B cell (primary cell): ENCODE measurements around the gene PLCB1. TPM values are rescaled to one million over a fixed set of nuclear protein-coding genes. Genes with fewer than 3 reads are reported as not detected.

Experiments used
- ATAC-seq: fragments of 200-7000 bp; cut with Tn5 transposase; one replicate; pipeline ENCODE4 v1.10.0; 2021; ENCODE audit warnings: low read depth, mild to moderate bottlenecking, moderate number of reproducible peaks, moderate library complexity
- CTCF ChIA-PET: fragments of 350-600 bp; sonication (Branson Sonifier 250); formaldehyde crosslinking; loops from one replicate; lab custom pipeline; 2021; ENCODE audit warnings: antibody characterized with exemption, inconsistent platforms; lab: Charles Lee
- POLR2A ChIA-PET: fragments of 350-600 bp; sonication (Branson Sonifier 250); formaldehyde crosslinking; loops from one replicate; lab custom pipeline; 2021; ENCODE audit warnings: antibody characterized with exemption; lab: Charles Lee
- DNase-seq: peaks from one replicate; pipeline ENCODE4 v3.0.0; 2013
- H2AFZ ChIP-seq: 2 replicates; pipeline ENCODE4 v1.6.1; 2012; ENCODE audit warnings: mild to moderate bottlenecking, low read depth, low read length; ENCODE audit not compliant: insufficient read depth, poor library complexity, severe bottlenecking
- H3K27ac ChIP-seq, 2 donors: 1 replicate in 1 of 2; 2 replicates in 1 of 2; pipeline ENCODE4 v1.5.1; 2012 to 2013; ENCODE audit warnings: low read length in 2 of 2, mild to moderate bottlenecking in 2 of 2, moderate library complexity in 1 of 2
- H3K27me3 ChIP-seq, 4 experiments: fragments of 200-600 bp in 1 of 4; sonication (generic) in 1 of 4; replicated peaks in 1 of 4; 1 replicate in 2 of 4; 2 replicates in 2 of 4; pipeline versions ENCODE4 v1.6.1 to v1.7.0; 2013 to 2016; ENCODE audit warnings: low read length in 3 of 4, mild to moderate bottlenecking in 2 of 4, mixed read lengths in 1 of 4, moderate library complexity in 1 of 4; ENCODE audit not compliant: insufficient read depth in 4 of 4, control insufficient read depth in 3 of 4; ENCODE audit errors: control extremely low read depth in 1 of 4
- H3K36me3 ChIP-seq, 2 experiments: replicated peaks in 1 of 2; 1 replicate in 1 of 2; 2 replicates in 1 of 2; pipeline versions ENCODE4 v1.6.1 to v1.7.1; 2013; ENCODE audit warnings: low read length in 1 of 2; ENCODE audit not compliant: insufficient read depth in 2 of 2, control insufficient read depth in 1 of 2; ENCODE audit errors: control extremely low read depth in 1 of 2, extremely low read depth in 1 of 2
- H3K4me1 ChIP-seq, 2 donors: fragments of 200-600 bp in 1 of 2; sonication (generic) in 1 of 2; 1 replicate in 1 of 2; 2 replicates in 1 of 2; pipeline versions ENCODE4 v1.5.1 to v1.6.1; 2013 to 2017; ENCODE audit warnings: low read length in 2 of 2; ENCODE audit not compliant: control insufficient read depth in 2 of 2, insufficient read depth in 2 of 2
- H3K4me2 ChIP-seq: replicated peaks from 2 replicates; pipeline ENCODE3; 2012; ENCODE audit warnings: mild to moderate bottlenecking, low read depth, low read length; ENCODE audit not compliant: poor library complexity, severe bottlenecking
- H3K4me3 ChIP-seq, 5 experiments: fragments of 200-600 bp in 1 of 5; sonication (generic) in 1 of 5; 1 replicate in 3 of 5; 2 replicates in 2 of 5; pipeline versions ENCODE4 v1.5.1 to v1.7.0; 2011 to 2016; ENCODE audit warnings: low read length in 4 of 5, mild to moderate bottlenecking in 4 of 5, low read depth in 2 of 5, control low read depth in 1 of 5, moderate library complexity in 1 of 5; ENCODE audit not compliant: insufficient read depth in 1 of 5; ENCODE audit errors: control extremely low read depth in 1 of 5, extremely low read depth in 1 of 5
- H3K79me2 ChIP-seq: fragments of 200-600 bp; sonication (generic); one replicate; pipeline ENCODE4 v1.6.0; 2016; ENCODE audit warnings: low read length; ENCODE audit not compliant: control insufficient read depth, insufficient read depth
- H3K9ac ChIP-seq: fragments of 200-600 bp; sonication (generic); 2 replicates; pipeline ENCODE4 v1.6.1; 2017; ENCODE audit warnings: mild to moderate bottlenecking, low read length, moderate library complexity
- H3K9me3 ChIP-seq, 3 donors: one replicate each; pipeline versions ENCODE4 v1.6.1 to v1.7.1; 2013; ENCODE audit warnings: low read length in 2 of 3; ENCODE audit not compliant: control insufficient read depth in 2 of 3, insufficient read depth in 1 of 3; ENCODE audit errors: control extremely low read depth in 1 of 3
- H4K20me1 ChIP-seq: 2 replicates; pipeline ENCODE4 v1.6.0; 2012; ENCODE audit warnings: mild to moderate bottlenecking, low read length; ENCODE audit not compliant: insufficient read depth, control insufficient read depth, poor library complexity, severe bottlenecking
- H3K27ac Mint-ChIP-seq: one replicate; pipeline ENCODE4 v1.8.0; 2021; ENCODE audit warnings: mixed read lengths
- H3K27me3 Mint-ChIP-seq: one replicate; pipeline ENCODE4 v1.8.0; 2021; ENCODE audit warnings: mixed read lengths
- H3K4me1 Mint-ChIP-seq: one replicate; pipeline ENCODE4 v1.8.0; 2021; ENCODE audit warnings: mixed read lengths
- H3K4me3 Mint-ChIP-seq: one replicate; pipeline ENCODE4 v1.8.0; 2021; ENCODE audit warnings: mixed read lengths
- H3K9me3 Mint-ChIP-seq: one replicate; pipeline ENCODE4 v1.8.0; 2022; ENCODE audit warnings: mixed read lengths; ENCODE audit not compliant: insufficient read depth
- EZH2 ChIP-seq: IDR thresholded peaks from 2 replicates; pipeline ENCODE4 v1.6.1; 2012; ENCODE audit warnings: borderline replicate concordance, low read depth, mild to moderate bottlenecking, moderate library complexity, low read length; ENCODE audit not compliant: insufficient read depth, poor library complexity, severe bottlenecking
- WGBS: methylation state at CpG from one replicate; pipeline ENCODE4 v1.1.5; 2013; ENCODE audit warnings: missing lambda C conversion rate; ENCODE audit not compliant: insufficient coverage; 5-methylcytosine and 5-hydroxymethylcytosine counted together
- intact Hi-C: fragments of 100-400 bp; cut with micrococcal nuclease; formaldehyde crosslinking; loops from one replicate; pipeline ENCODE4 v1.10.0; 2022
- polyA plus RNA-seq: library from polyadenylated mRNA; depleted of rRNA; stranded (reverse); fragments of >200 nt; gene quantifications from 2 replicates; pipeline ENCODE4 v1.2.3, GENCODE V29; 2012
- total RNA-seq, 2 donors: library from RNA; stranded (reverse); fragments of 120-200 nt in 1 of 2; gene quantifications; 1 replicate in 1 of 2; 2 replicates in 1 of 2; pipeline versions ENCODE4 v1.2.3 to v1.2.4, GENCODE V29; 2013 to 2022
- TF ChIP-seq, protein P1 (sequence below): fragments of 200-600 bp; IDR thresholded peaks from one replicate; pipeline ENCODE4 v1.8.0; 2022; ENCODE audit warnings: antibody characterized with exemption, mild to moderate bottlenecking

PLCB1 gene
- total and polyA plus RNA-seq, 2 donors (not counting 1 experiment from before 2014, with no cell fraction given): 0.18 to 0.47 TPM

DNA sequence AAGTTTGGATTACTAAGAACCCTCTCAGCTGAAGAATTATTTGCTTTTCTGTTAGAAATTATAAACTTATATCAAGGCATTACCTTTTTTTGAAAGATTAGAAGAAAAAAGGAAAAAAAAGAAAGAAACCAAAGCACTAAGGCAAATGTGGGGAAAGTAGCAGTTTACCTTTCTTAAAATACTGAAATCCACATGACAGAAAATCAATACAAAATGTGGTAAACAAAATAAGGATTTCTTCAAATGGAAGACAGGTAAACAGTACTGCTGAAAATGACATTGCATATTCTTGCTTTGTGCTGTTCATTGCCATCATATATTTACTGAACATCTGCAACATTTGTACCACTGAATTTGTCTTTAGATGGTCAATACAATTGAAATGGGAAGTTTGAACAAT is 525.6 kb downstream of the PLCB1 start:
- CTCF ChIA-PET: no interaction called here
- no peaks in the 10 kb centered on the region for H3K9me3 Mint-ChIP-seq
- Histone ChIP-seq H3K9me3 (no peaks in the 10 kb centered on the region), H2AFZ (no peak overlapping the region), H3K4me1 (no peaks in the 10 kb centered on the region), H3K9ac (no peak overlapping the region), H3K4me3 (no peak overlapping the region), H3K27me3 (no peaks in the 10 kb centered on the region), H3K79me2 (no peaks in the 10 kb centered on the region), H3K36me3 (no peaks in the 10 kb centered on the region), H3K4me2 (no peak overlapping the region), H3K27ac (no peak overlapping the region), H4K20me1 (no peaks in the 10 kb centered on the region)
- DNase-seq: no peak
- H3K4me3 Mint-ChIP-seq: no peak overlapping the region
- no peaks in the 10 kb centered on the region for H3K27me3 Mint-ChIP-seq
- ATAC-seq: no peak
- POLR2A ChIA-PET: no interaction called here
- intact Hi-C loops: no loop called here
- no peaks in the 10 kb centered on the region for H3K4me1 Mint-ChIP-seq
- no peak overlapping the region for H3K27ac Mint-ChIP-seq
- TF ChIP-seq EZH2: no peak
- TF ChIP-seq, protein P1, sequence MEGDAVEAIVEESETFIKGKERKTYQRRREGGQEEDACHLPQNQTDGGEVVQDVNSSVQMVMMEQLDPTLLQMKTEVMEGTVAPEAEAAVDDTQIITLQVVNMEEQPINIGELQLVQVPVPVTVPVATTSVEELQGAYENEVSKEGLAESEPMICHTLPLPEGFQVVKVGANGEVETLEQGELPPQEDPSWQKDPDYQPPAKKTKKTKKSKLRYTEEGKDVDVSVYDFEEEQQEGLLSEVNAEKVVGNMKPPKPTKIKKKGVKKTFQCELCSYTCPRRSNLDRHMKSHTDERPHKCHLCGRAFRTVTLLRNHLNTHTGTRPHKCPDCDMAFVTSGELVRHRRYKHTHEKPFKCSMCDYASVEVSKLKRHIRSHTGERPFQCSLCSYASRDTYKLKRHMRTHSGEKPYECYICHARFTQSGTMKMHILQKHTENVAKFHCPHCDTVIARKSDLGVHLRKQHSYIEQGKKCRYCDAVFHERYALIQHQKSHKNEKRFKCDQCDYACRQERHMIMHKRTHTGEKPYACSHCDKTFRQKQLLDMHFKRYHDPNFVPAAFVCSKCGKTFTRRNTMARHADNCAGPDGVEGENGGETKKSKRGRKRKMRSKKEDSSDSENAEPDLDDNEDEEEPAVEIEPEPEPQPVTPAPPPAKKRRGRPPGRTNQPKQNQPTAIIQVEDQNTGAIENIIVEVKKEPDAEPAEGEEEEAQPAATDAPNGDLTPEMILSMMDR: no peak

DNA sequence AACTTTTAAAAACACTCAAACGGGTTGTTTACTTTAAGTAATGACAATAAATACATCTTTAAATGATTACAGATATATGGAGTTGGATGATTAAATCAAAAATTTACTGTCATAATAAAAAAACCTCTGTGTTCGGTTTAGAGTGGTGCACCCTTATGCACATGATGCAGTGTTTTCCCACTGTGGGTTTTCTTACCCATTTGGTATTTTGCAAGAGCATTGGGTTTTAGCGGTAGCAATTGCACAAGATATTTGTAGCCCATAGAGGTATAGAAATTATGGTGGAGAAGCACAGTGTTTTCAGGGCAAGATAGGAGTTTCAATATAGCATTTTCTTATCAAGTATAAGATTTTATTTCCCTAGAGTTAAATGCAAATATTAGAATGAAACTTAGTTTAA is 526.0 kb downstream of the PLCB1 start:
- no CpG with 5 or more reads among the region's 3 CpGs for WGBS
- no peaks in the 10 kb centered on the region for H3K4me1 Mint-ChIP-seq
- Histone ChIP-seq H3K79me2 (no peaks in the 10 kb centered on the region), H3K27ac (no peak overlapping the region), H3K4me3 (no peak overlapping the region), H3K4me1 (no peaks in the 10 kb centered on the region), H3K36me3 (no peaks in the 10 kb centered on the region), H2AFZ (no peak overlapping the region), H4K20me1 (no peaks in the 10 kb centered on the region), H3K9me3 (no peaks in the 10 kb centered on the region), H3K9ac (no peak overlapping the region), H3K4me2 (no peak overlapping the region), H3K27me3 (no peaks in the 10 kb centered on the region)
- intact Hi-C loops: no loop called here
- H3K4me3 Mint-ChIP-seq: no peak overlapping the region
- TF ChIP-seq, protein P1: no peak
- ChIA-PET CTCF (no interaction called here), POLR2A (no interaction called here)
- no peak for ATAC-seq
- H3K27ac Mint-ChIP-seq: no peak overlapping the region
- H3K27me3 Mint-ChIP-seq: no peaks in the 10 kb centered on the region
- no peaks in the 10 kb centered on the region for H3K9me3 Mint-ChIP-seq
- no peak for DNase-seq
